GM19193 (cell line): ENCODE data around the gene DYRK1A.

ENCODE experiments used
- POLR2A ChIP-seq: IDR thresholded peaks from 4 replicates; pipeline ENCODE4 v1.6.1; 2011; ENCODE audit not compliant: insufficient read depth, insufficient read length; ENCODE audit errors: extremely low read depth

The DYRK1A gene

GRCh38 chr21:37490084-37490483, 123.5 kb downstream of the DYRK1A start:
- TF ChIP-seq POLR2A = no peak

- TF ChIP-seq POLR2A = no peak
Measured at GRCh38 chr21:37496972-37497371, 130.4 kb downstream of the DYRK1A start.

- TF ChIP-seq POLR2A = no peak
Measured at GRCh38 chr21:37498664-37499063, 132.1 kb downstream of the DYRK1A start.

GRCh38 chr21:37502947-37503346, 136.4 kb downstream of the DYRK1A start:
- no peak for TF ChIP-seq POLR2A

GRCh38 chr21:37503848-37504467, 137.4 kb downstream of the DYRK1A start:
- TF ChIP-seq POLR2A = no peak

- no peak for TF ChIP-seq POLR2A
Measured at GRCh38 chr21:37505963-37506362, 139.4 kb downstream of the DYRK1A start.

- TF ChIP-seq POLR2A = no peak
Measured at GRCh38 chr21:37507716-37508115, 141.1 kb downstream of the DYRK1A start.

GRCh38 chr21:37508341-37508740, 141.8 kb downstream of the DYRK1A start:
- no peak for TF ChIP-seq POLR2A

- no peak for TF ChIP-seq POLR2A
Measured at GRCh38 chr21:37509802-37510393, 143.3 kb downstream of the DYRK1A start.

GRCh38 chr21:37511848-37512247, 145.3 kb downstream of the DYRK1A start:
- no peak for TF ChIP-seq POLR2A

- TF ChIP-seq POLR2A = no peak
Measured at GRCh38 chr21:37513383-37513782, 146.8 kb downstream of the DYRK1A start.

GRCh38 chr21:37514038-37514667, 147.6 kb downstream of the DYRK1A start:
- no peak for TF ChIP-seq POLR2A

GRCh38 chr21:37516998-37517397, 150.4 kb downstream of the DYRK1A start:
- no peak for TF ChIP-seq POLR2A

- no peak for TF ChIP-seq POLR2A
Measured at GRCh38 chr21:37520801-37521200, 154.2 kb downstream of the DYRK1A start.

GRCh38 chr21:37521658-37522057, 155.1 kb downstream of the DYRK1A start:
- TF ChIP-seq POLR2A = peak; percentile 21

- TF ChIP-seq POLR2A = no peak
Measured at GRCh38 chr21:37522641-37523295, 156.2 kb downstream of the DYRK1A start.
